ENCODE results near the gene DBNDD2.

The DBNDD2 gene

DNA sequence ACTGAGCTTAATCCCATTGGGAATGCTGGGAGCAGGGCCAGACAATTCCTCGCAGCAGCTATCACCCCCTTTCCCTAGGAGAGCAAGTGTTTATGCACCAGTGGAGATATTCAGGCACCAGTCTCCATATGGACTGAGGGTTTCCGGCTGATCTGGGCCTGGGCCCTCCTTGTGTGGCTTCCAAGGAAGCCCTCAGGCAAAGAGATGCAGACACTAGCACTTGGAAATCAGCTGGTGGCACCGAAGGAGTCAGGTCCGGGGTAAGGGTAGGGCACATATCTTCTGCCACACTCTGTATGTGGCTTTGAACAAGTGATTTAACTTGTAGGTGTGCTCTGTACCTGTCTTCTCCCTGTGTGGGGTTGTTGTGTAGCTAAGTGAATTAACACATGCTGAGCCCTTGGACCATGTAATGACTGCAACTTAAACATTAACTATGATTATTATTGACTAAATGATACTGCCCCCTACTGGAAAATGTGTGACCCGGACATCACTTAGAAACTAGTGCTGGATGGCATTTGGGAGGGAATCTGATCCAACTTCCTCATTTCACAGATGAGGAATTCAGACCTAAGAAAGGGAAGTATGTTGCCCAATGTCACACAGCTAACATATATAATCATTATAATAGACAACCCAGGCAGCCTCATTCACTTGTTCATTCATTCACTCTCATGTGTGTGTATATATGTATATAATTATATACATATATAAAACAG, 42.2 kb downstream of the DBNDD2 start:
- in situ Hi-C loops (cut with HindIII; ENCODE audit: low pct_unique_long_range_greater_than_20kb, low sequenced_read_pairs): no loop called here
- DNase-seq (ENCODE audit: low read depth in 1 of 2, low spot score in 1 of 2): peak in 1 of 2 experiments; percentile 70
- TF ChIP-seq JUND (IDR thresholded peaks at IDR 0.05; ENCODE audit: low read depth): no peak

DNA sequence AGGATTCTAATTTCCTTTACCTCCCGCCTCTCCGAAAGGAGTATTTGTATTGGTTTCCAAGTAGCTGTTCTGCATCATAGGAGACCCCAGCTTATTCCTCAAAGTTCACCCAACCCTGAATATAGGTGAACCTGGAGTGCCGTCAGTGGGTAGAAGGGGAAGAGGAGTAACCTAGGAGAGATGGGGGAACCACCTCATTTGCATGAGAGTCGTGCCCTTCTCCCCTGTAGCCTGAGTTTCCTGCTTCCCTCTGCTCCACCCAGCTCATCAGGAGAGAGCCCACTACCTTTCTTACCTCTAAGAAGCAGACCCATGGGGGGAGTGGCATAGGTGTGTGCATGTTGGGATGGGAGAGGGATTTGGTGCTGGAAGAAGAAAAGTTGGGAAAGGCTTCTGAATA, 44.1 kb downstream of the DBNDD2 start:
- DNase-seq (ENCODE audit: low read depth in 1 of 2, low spot score in 1 of 2): no peak
- no peak for TF ChIP-seq JUND (IDR thresholded peaks at IDR 0.05; ENCODE audit: low read depth)
- in situ Hi-C loops (cut with HindIII; ENCODE audit: low pct_unique_long_range_greater_than_20kb, low sequenced_read_pairs): no loop called here

DNA sequence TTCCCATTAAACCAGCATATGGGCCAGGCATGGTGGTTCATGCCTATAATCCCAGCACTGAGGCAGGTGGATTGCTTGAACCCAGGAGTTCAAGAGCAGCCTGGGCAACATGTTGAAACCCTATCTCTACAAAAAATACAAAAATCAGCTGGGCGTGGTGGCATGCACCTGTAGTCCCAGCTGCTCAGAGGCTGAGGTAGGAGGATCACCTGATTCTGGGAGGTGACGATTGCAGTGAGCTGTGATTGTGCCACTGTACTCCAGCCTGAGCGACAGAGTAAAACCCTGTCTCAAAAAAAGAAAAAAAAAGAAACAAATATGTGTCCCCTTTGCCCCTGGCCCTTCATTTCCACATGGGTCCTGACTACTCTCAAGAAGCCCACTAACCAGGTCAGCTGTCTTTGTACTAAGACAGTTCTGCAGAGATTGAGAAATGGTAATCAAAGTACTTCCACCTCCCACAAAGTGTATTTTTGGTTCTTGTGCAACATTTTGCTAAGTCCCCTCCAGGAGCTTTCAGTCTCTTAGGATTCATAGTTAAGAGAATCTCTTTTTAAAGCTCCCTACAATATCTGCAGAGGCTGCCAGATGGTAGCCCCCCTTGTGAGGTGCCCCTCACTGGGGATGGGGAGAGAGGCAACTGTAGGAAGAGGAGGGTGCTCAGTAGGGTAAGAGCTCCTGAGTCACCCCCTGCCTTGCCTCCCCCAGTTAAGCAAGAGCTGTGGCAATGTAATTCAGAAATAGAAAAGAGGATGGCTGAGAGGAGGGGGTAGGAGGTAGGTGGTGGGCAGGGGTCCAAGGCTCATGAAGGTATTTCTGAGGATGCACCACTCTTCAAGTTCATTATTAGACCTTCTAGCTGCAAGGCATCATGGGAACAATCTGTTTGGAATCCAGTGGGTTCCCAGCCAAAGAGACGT, 44.9 kb downstream of the DBNDD2 start:
- no peak for DNase-seq (ENCODE audit: low read depth in 1 of 2, low spot score in 1 of 2)
- in situ Hi-C loops (cut with HindIII; ENCODE audit: low pct_unique_long_range_greater_than_20kb, low sequenced_read_pairs): no loop called here
- TF ChIP-seq JUND (IDR thresholded peaks at IDR 0.05; ENCODE audit: low read depth): no peak

DNA sequence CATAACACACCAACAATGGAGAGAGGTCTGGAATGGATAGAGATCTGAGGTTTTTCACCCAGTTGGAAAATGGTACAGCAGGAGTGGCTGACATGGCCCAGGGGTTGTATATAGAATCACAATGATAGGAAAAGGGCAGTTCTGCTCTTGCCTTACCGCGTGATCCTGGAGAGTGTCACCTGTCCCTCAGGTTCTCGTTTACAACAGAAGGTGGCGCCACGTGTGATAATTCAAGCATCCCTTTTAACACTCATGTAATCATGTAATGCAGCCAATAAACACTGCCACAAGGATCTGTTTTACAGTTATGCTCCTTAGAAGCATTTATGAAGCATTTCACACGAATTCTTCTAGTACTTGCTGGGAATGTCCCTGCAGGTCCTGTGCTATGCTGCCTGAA, 48.5 kb downstream of the DBNDD2 start:
- in situ Hi-C loops (cut with HindIII; ENCODE audit: low pct_unique_long_range_greater_than_20kb, low sequenced_read_pairs): no loop called here
- no peak for TF ChIP-seq JUND (IDR thresholded peaks at IDR 0.05; ENCODE audit: low read depth)
- DNase-seq (ENCODE audit: low read depth in 1 of 2, low spot score in 1 of 2): peak in 1 of 2 experiments; percentile 79

DNA sequence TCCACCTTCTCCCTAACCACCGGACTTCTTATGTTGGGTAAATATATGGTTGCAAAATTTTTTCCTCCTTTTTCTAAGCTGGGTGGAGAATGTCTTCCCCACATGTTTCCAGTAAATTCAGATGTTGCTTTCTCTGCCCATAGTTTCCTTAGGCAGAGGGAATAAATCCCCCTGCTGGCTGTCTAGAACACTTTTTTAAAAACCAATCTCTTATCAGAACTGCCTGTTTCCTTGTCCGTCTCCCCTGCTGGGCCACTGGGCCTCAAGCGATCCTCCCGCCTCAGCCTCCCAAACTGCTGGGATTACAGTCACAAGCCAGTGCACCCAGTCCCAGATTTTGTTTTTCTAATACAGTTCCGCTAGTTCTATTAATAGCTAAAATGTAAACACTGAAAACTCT, 51.5 kb downstream of the DBNDD2 start:
- DNase-seq (ENCODE audit: low read depth in 1 of 2, low spot score in 1 of 2): no peak
- in situ Hi-C loops (cut with HindIII; ENCODE audit: low pct_unique_long_range_greater_than_20kb, low sequenced_read_pairs): no loop called here
- no peak for TF ChIP-seq JUND (IDR thresholded peaks at IDR 0.05; ENCODE audit: low read depth)

Measured in T47D (cell line).